ENCODE measurements around the gene CRACR2B. TPM values are rescaled to one million over a fixed set of nuclear protein-coding genes. Genes with fewer than 3 reads are reported as not detected.

CRACR2B gene
- 0.63 TPM for total RNA-seq

GRCh38 chr11:827897-828192, at the start of gene CRACR2B:
Gene CRACR2B (plus strand): TSS chr11:827919. CDS start chr11:828608, 689 bp downstream.

GRCh38 chr11:789943-790342, 37.8 kb upstream of the CRACR2B start, which contains the start of gene CEND1:
Gene CEND1 (minus strand): TSS chr11:790090. CDS start chr11:788576, 1,514 bp downstream.

DNA sequence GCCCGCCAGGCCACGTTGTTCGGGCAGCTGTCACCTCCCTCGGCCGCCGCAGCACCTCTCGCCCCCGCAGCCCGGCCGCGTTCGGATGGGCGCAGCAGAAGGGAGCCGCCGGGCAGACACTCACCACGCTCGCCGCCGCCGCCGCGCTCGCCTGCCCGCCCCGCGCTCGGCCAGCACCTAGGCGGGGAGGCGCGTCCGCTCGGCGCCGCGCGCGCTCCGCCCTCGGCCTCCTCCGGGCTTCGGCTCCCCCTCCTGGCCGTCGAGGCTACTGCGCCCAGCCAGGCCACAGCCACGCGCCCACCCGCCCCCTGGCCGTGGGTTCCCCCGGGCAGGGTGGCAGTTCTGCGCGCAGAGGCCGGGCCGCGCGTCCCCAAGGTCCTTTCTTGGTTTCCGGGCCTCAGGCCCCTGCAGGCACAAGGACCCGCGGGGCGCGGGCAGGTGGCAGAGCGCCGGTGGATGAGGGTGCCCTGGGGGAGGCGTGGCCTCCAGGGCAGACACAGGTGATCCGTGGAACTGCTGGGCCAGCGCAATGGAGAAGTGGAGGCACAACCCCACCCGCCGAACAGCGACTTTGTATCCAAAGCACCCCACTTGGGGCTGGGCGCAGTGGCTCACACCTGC, 29.5 kb upstream of the CRACR2B start, which contains the start of gene SLC25A22:
TSS of gene SLC25A22 (minus strand) at position 189 of the 621 bp plus-strand sequence. CDS start 3,275 bp downstream, outside the sequence.

GRCh38 chr11:809287-810039, 18.3 kb upstream of the CRACR2B start, which contains the start of gene RPLP2:
Gene RPLP2 (plus strand): TSS chr11:809967. CDS start chr11:810235, 268 bp downstream.

DNA sequence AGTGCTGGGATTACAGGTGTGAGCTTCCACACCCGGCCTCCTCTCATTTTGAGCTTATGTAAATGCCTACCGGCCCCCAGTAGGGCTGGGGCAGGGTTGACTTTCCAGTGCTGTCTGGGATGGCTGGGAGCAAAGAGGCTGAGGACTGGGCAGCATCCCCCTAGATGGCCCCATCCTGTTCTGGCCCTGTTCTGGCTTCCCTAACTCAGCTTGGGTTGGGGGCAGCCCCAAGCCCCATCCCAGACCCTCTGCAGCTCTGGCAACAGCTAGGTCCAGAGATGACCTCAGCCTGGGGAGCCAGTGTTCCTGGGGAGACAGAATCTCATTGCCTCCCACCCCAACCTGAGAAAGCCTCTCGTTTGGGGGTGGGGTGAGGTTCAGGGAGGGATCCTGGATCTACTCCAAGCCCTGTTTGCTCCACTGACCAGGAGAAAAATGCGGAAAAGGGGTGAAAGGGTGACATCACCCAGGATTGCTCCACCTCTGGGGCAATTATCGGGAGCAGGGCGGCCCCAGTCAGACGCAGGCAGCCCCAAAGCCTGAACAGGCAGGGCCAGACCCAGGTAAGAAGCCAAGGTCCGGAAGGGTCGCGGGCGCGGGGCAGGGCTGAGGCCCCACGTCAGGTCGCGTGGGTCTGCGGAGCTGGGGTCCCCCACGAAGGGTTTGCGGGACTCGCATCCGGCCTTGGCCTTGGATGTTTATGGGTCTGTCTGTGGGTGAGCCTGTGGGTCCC, 9.2 kb upstream of the CRACR2B start, which contains the start of gene PNPLA2:
TSS of gene PNPLA2 (plus strand) at position 519 of the 733 bp plus-strand sequence. CDS start 805 bp downstream, outside the sequence.

GRCh38 chr11:832529-833113, 4.9 kb downstream of the CRACR2B start, which contains the start of gene CD151:
Gene CD151 (plus strand): TSS chr11:832952. CDS start chr11:836070, 3,118 bp downstream.

DNA sequence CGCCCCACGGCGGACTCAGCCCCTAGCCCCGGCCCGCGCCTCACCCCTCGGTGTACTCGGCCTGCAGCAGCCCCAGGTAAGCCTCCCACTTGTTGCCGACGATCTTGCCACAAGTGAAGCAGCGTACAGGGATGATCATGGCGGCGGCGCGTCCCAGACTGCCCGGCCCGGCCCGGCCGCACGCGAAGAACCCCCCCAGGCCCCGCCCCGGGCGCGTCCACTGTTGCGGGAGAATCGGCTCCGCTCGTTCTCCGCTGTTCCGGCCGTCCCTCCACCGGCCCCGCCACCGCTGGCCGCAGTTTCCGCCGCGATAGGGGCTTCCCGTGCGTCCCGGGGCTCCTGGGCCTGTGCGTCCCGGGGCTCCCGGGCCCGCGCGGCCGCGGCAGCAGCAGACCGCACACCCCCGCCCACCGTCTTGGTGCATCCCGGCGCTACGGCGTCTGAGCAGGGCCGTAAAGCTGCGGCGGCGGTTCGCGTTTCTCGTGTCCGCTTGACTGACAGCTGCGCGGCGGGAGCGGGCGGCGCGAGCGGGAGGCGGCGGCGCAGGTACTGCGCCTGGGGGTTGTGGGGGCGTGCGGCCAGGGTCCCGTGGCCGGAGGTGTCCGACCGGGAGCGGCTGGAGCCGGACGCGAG, 14.8 kb downstream of the CRACR2B start, which contains the start of the genes POLR2L and TSPAN4:
TSS of gene POLR2L (minus strand) at position 160 of the 633 bp plus-strand sequence. CDS start at position 139, 21 bp downstream.
TSS of gene TSPAN4 (plus strand) at position 483 of the 633 bp plus-strand sequence. CDS start 7,453 bp downstream, outside the sequence.

Small RNA genes within 50 kb of the gene (small RNA-seq; reads per million reads assigned to genes)
- gene SNORA52 (ENCODE audit: low replicate concordance) = not detected

Other genes with a start within 250 kb of the CRACR2B start
- 4.1 TPM for gene IRF7, start 212.0 kb upstream of the CRACR2B start, total RNA-seq
- not detected for gene CDHR5, start 203.0 kb upstream of the CRACR2B start, total RNA-seq
- not detected for gene SCT, start 200.7 kb upstream of the CRACR2B start, total RNA-seq
- 0.31 TPM for gene DRD4, start 190.7 kb upstream of the CRACR2B start, total RNA-seq
- 80.8 TPM for gene DEAF1, start 132.7 kb upstream of the CRACR2B start, total RNA-seq
- 14.7 TPM for gene TMEM80, start 132.1 kb upstream of the CRACR2B start, total RNA-seq
- not detected for gene EPS8L2, start 121.7 kb upstream of the CRACR2B start, total RNA-seq
- 70.1 TPM for gene TALDO1, start 80.5 kb upstream of the CRACR2B start, total RNA-seq
- gene GATD1, start 50.4 kb upstream of the CRACR2B start, total RNA-seq = 37.6 TPM
- 11.3 TPM for gene CEND1, start 37.8 kb upstream of the CRACR2B start, total RNA-seq
- 28.8 TPM for gene SLC25A22, start 29.6 kb upstream of the CRACR2B start, total RNA-seq
- 10.0 TPM for gene PIDD1, start 22.7 kb upstream of the CRACR2B start, total RNA-seq
- 376 TPM for gene RPLP2, start 18.0 kb upstream of the CRACR2B start, total RNA-seq
- gene PNPLA2, start 9.0 kb upstream of the CRACR2B start, total RNA-seq = 9.1 TPM
- gene CD151, start 5.0 kb downstream of the CRACR2B start, total RNA-seq = 51.3 TPM
- gene POLR2L, start 14.6 kb downstream of the CRACR2B start, total RNA-seq = 13.5 TPM
- 16.0 TPM for gene TSPAN4, start 14.9 kb downstream of the CRACR2B start, total RNA-seq
- gene CHID1, start 82.9 kb downstream of the CRACR2B start, total RNA-seq = 28.8 TPM
- gene AP2A2, start 98.0 kb downstream of the CRACR2B start, total RNA-seq = 82.0 TPM
- not detected for gene MUC6, start 208.8 kb downstream of the CRACR2B start, total RNA-seq
- not detected for gene MUC2, start 247.0 kb downstream of the CRACR2B start, total RNA-seq